Measurements from ENCODE around the gene ST6GALNAC3. TPM values are rescaled to one million over a fixed set of nuclear protein-coding genes. Genes with fewer than 3 reads are reported as not detected.
"Not testable (repeated sequence)": the region's sequence is repeated elsewhere in the genome, so short reads cannot be mapped to it uniquely, and the experiment has no call there.

Gene ST6GALNAC3
- total RNA-seq, 2 experiments from 2014 or later = 3.0 to 3.5 TPM

DNA sequence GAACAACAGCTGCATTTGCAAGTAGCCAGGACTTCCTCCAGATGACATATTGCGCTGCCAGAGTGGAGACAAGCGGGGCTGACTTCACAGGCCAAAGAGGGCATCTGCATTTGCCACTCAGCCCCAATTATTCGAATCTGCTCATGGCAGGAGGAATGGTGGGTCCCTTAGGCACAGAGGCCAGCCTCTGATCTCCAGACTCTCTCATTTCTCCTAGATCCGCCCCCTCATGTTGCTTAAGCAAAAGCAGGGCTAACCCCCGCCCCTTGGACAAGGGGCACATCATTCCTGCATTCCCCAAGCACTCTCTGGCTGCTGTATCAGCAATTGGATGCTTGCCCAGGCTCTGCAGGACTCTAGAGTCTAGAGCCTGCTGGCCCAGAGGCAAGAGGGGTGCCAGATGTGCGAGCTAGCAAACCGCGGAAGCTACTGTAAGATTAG is 262.4 kb downstream of the ST6GALNAC3 start:
- Mint-ChIP-seq H3K9me3 (peaks cover 3% of the 10 kb centered on the region), H3K4me1 (no peaks in the 10 kb centered on the region), H3K27ac (no peak overlapping the region), H3K36me3 (peaks cover 3% of the 10 kb centered on the region), H3K4me3 (no peak overlapping the region), H3K27me3 (no peaks in the 10 kb centered on the region)
- no peak for DNase-seq

DNA sequence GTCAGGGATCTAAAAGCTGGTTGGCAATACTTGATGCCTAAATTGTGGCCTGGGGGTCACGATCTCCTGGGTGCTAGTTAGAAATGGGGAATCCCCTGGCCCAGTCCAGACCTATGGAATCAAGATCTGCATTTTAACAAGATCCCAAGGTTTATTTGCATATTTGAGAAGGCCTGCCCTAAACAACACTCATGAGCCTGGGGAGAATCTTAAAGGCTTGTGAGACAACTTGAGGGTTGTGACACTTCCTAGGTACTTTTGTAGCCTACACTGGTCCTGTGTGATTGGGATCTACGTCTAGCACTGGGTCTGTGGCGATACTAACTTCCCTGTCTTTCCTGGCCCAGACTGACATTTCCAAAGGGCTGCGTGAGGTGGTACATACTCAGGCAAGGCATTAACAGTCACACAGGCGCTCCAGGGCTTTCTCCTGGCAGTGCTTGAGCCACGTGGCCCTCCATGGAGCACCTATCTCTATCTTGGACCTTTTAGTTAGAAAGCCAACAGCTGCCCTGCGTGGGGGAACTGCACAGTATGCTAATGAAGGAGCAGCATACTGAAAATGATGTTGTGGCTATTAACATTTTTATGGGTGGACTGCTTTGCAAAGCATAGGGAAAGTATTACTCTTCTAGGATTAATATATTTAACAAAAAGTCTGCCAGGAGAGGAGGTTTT is 263.1 kb downstream of the ST6GALNAC3 start:
- no peak overlapping the region for H3K27ac Mint-ChIP-seq
- no peaks in the 10 kb centered on the region for H3K4me1 Mint-ChIP-seq
- H3K4me3 Mint-ChIP-seq = no peak overlapping the region
- H3K27me3 Mint-ChIP-seq = no peaks in the 10 kb centered on the region
- peaks cover 4% of the 10 kb centered on the region for H3K9me3 Mint-ChIP-seq
- peaks cover 6% of the 10 kb centered on the region for H3K36me3 Mint-ChIP-seq
- no peak for DNase-seq

DNA sequence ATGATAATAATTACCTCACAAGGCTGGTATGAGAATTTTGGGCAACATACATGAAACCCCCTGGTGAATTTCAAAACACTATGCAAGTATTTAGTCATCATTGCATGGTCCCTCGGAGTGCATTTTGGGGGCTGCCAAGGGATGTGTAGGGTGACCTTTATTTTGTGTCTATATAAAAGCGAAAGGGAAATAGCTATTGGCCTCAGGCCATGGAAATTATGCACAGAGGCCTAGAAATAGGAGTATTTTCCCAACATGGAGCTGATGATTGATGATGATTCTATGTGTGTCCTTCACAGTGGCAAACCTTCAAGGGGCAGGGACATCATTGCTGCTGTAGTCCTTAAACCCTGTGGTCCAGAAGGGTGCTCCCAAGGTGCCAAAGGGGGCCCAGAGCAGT is 265.5 kb downstream of the ST6GALNAC3 start:
- Mint-ChIP-seq H3K36me3 (peaks cover 6% of the 10 kb centered on the region), H3K4me1 (peaks cover 5% of the 10 kb centered on the region), H3K27ac (no peak overlapping the region), H3K4me3 (no peak overlapping the region), H3K9me3 (peaks cover 4% of the 10 kb centered on the region), H3K27me3 (no peaks in the 10 kb centered on the region)
- DNase-seq = no peak

DNA sequence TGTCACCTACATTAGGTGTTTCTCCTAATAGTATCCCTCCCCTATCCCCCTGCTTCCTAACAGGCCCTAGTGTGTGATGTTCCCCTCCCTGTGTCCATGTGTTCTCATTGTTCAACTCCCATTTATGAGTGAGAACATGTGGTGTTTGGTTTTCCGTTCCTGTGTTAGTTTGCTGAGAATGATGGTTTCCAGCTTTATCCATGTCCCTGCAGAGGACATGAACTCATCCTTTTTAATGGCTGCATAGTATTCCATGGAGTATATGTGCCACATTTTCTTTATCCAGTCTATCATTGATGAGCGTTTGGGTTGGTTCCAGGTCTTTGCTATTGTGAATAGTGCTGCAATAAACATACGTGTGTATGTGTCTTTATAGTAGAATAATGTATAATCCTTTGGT is 267.3 kb downstream of the ST6GALNAC3 start:
- not testable (repeated sequence) for H3K4me1 Mint-ChIP-seq, H3K27me3 Mint-ChIP-seq, H3K27ac Mint-ChIP-seq, H3K36me3 Mint-ChIP-seq, H3K4me3 Mint-ChIP-seq, H3K9me3 Mint-ChIP-seq, DNase-seq

DNA sequence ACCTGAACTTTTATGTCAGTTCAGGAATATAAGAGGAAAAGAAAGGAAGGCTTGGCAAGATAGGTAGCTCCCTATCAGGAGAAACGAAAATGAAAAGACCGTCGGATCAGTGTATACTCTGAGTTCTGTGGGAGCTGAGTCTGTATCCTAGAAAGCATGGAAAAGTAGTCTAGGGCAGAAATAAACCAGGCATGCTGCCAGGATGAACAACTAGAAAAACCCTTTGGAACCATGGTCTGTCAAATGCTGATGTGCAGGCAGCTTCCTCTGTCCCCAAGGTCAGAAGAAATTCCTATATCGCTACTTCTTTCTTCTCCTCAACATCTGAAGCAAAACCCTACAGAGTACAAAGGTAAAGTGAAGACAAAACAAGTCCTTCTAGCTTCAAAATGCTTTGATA is 268.8 kb downstream of the ST6GALNAC3 start:
- Mint-ChIP-seq H3K36me3 (peaks cover 8% of the 10 kb centered on the region), H3K9me3 (peaks cover 4% of the 10 kb centered on the region), H3K27ac (no peak overlapping the region), H3K27me3 (no peaks in the 10 kb centered on the region), H3K4me3 (no peak overlapping the region), H3K4me1 (peaks cover 5% of the 10 kb centered on the region)
- DNase-seq = no peak

DNA sequence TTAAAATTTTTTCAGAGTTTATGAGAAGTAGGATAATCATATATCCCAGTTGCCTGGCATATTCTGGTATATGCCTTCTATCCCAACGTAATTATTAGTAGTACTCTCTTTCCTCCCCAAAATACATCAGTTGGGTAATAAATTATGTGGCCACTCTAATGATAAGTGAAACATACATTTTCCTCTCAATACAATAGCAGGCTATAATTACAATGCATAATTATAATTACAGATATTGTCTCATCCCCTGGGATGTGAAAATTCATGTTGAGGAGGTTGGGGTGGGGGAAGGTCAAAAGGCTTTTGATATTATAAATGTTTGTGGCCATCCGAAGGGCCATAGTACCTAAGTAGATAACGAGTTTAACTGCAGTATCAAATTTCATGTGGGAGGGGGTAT is 277.1 kb downstream of the ST6GALNAC3 start:
- DNase-seq = no peak
- no peaks in the 10 kb centered on the region for H3K9me3 Mint-ChIP-seq
- no peak overlapping the region for H3K4me3 Mint-ChIP-seq
- no peaks in the 10 kb centered on the region for H3K27me3 Mint-ChIP-seq
- no peak overlapping the region for H3K27ac Mint-ChIP-seq
- no peaks in the 10 kb centered on the region for H3K4me1 Mint-ChIP-seq
- no peaks in the 10 kb centered on the region for H3K36me3 Mint-ChIP-seq

DNA sequence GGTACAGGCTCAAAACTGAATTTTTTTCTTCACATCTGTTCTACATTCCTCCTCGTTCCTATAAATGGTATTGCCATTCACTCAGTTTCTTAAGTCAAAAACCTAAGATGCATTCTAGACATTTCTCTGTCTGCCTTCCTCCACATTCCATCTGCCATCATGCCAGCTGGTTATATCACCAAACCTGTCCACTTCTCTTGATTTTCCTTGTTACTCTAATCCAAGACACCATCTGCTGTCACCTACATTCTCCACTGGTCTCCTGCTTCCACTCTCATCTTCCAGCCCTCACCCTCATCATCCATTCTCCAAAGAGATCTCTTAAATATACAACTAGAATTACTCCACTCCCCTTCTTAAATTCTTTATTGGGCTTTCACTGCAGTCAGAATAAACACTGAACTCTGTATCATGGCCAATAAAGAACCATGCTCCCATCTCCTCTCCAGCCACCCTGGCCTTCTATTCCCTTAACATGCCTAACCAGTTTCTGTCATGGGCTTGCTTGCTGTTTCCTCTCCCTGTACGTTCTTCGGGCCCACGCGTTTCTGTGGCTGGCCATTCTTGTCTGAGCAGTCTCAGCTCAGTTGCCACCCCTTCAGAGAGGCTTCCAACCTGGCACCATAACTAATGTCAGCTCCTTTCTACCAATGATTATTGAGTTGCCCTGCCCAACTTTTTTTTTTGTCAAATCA is 278.3 kb downstream of the ST6GALNAC3 start:
- no peak for DNase-seq
- no peaks in the 10 kb centered on the region for H3K36me3 Mint-ChIP-seq
- H3K4me3 Mint-ChIP-seq = no peak overlapping the region
- no peaks in the 10 kb centered on the region for H3K9me3 Mint-ChIP-seq
- no peak overlapping the region for H3K27ac Mint-ChIP-seq
- H3K27me3 Mint-ChIP-seq = no peaks in the 10 kb centered on the region
- H3K4me1 Mint-ChIP-seq = no peaks in the 10 kb centered on the region

DNA sequence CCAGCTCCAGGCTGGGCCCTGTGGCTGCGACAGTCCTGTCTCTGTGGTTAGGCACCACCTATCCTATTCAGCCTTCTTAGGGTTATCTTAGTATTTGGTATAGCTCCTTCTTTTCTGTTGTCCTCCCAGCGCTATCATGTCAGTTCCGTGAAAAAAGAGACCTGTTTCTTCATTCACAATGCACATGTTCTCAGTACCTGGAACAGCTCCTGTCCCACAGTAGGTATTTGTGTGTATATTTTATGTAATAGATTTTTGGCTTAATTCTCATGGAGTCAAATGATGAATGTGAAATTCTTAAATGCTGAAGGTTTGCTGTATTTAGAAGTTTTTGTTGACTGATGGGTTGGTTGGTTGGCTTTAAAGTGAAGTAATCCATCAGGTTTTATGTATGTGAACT is 279.7 kb downstream of the ST6GALNAC3 start:
- no peak overlapping the region for H3K4me3 Mint-ChIP-seq
- DNase-seq = no peak
- H3K27ac Mint-ChIP-seq = no peak overlapping the region
- H3K36me3 Mint-ChIP-seq = no peaks in the 10 kb centered on the region
- no peaks in the 10 kb centered on the region for H3K9me3 Mint-ChIP-seq
- no peaks in the 10 kb centered on the region for H3K4me1 Mint-ChIP-seq
- H3K27me3 Mint-ChIP-seq = no peaks in the 10 kb centered on the region

DNA sequence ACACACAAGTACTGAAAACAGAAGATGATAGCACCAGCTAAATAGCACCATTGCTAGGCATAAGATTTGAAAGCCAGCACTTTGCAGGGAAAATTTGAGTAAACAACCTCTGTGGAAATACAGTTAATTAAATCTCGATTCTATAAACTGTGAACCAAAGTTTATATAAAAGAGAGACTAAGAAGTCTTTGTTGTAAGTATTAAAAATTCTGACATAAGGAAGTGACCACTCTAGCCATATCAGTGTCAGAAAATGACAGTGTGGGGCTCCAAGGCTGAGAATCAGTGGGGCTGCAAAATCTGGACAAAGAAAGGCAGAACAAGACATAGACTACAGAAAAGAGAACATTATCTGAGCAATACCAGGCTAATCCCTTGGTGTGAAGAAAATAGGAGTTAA is 292.2 kb downstream of the ST6GALNAC3 start:
- Mint-ChIP-seq H3K27me3 (no peaks in the 10 kb centered on the region), H3K4me3 (no peak overlapping the region), H3K9me3 (no peaks in the 10 kb centered on the region), H3K27ac (no peak overlapping the region), H3K4me1 (no peaks in the 10 kb centered on the region), H3K36me3 (no peaks in the 10 kb centered on the region)
- DNase-seq = no peak

DNA sequence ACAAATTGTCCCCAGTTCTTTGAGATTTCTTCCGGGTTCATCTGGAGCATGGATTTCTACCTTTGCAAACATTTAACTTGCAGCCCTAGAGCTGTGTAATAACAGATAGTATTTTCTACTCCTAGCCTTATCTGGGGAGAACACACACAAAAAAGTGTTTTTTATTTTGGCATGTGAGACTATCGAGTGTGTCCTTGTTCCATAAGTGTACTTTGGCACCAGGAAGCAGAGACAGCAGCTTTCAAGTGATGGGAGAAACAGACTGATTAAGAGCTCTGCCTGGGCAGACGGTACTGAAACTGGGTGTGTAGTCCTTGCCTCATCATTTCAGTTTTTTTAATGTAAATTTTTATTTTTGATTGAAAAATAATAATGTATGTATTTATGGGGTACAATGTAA is 297.4 kb downstream of the ST6GALNAC3 start:
- DNase-seq = no peak
- no peaks in the 10 kb centered on the region for H3K27me3 Mint-ChIP-seq
- H3K36me3 Mint-ChIP-seq = no peaks in the 10 kb centered on the region
- H3K9me3 Mint-ChIP-seq = no peaks in the 10 kb centered on the region
- H3K27ac Mint-ChIP-seq = no peak overlapping the region
- no peaks in the 10 kb centered on the region for H3K4me1 Mint-ChIP-seq
- no peak overlapping the region for H3K4me3 Mint-ChIP-seq

DNA sequence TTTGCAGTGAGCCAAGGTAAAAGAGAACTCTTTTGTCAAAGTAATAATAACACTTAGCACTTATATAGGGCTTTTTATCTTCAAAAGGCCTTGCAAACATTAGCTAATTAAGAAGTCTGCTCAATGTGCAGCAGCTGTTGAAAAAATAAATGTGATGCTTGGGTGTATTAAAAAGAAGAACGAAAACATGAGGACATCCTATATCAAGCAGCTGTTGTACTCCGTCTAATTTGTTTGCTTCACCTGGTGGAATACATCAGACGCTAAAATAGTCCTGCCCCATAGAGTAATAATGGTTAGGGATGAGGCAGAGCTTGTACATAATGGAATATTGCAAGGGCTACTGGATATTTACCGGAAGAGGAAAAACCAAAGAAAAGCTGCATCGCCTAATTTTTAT is 299.5 kb downstream of the ST6GALNAC3 start:
- Mint-ChIP-seq H3K4me3 (no peak overlapping the region), H3K4me1 (no peaks in the 10 kb centered on the region), H3K27ac (no peak overlapping the region), H3K9me3 (peaks cover 1% of the 10 kb centered on the region), H3K27me3 (no peaks in the 10 kb centered on the region), H3K36me3 (no peaks in the 10 kb centered on the region)
- DNase-seq = no peak

DNA sequence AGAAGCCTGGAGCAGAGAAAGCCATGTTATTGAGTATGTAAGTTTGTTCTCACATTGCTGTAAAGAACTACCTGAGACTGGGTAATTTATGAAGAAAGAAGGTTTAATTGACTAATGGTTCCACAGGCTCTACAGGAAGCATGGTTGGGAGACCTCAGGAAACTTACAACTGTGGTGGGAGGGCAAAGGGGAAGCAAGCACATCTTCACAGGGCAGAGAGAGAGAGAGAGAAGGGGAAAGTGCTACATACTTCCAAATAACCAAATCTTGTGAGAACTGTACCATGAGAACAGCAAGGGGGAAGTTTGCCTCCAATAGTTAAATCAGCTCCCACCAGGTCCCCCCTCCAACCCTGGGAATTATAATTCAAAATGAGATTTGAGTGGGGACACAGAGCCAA is 302.7 kb downstream of the ST6GALNAC3 start:
- no peak for DNase-seq
- H3K27me3 Mint-ChIP-seq = no peaks in the 10 kb centered on the region
- no peak overlapping the region for H3K27ac Mint-ChIP-seq
- peaks cover 1% of the 10 kb centered on the region for H3K9me3 Mint-ChIP-seq
- no peaks in the 10 kb centered on the region for H3K36me3 Mint-ChIP-seq
- no peak overlapping the region for H3K4me3 Mint-ChIP-seq
- no peaks in the 10 kb centered on the region for H3K4me1 Mint-ChIP-seq

DNA sequence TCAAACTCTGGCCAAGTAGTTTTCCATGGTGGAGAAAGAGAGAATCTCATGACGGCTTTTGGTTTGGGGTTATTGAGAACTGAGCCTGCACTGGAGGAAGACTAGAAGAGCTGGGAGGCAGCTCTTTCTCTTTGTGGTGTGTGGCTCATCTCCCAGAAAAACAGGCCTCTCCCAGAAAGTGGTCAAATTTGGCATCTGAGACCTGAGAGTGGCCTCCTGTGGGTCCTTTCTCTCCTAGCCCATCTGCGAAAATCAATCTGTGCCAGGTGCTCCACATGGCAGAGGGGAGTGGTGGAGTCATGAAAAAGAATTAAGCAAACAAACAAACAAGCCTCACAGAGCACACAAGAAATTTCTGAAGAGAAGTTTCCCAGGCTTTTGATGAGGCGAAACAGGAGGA is 305.0 kb downstream of the ST6GALNAC3 start:
- Mint-ChIP-seq H3K9me3 (peaks cover 1% of the 10 kb centered on the region), H3K27ac (no peak overlapping the region), H3K4me1 (no peaks in the 10 kb centered on the region), H3K4me3 (no peak overlapping the region), H3K27me3 (no peaks in the 10 kb centered on the region), H3K36me3 (no peaks in the 10 kb centered on the region)
- DNase-seq = no peak

DNA sequence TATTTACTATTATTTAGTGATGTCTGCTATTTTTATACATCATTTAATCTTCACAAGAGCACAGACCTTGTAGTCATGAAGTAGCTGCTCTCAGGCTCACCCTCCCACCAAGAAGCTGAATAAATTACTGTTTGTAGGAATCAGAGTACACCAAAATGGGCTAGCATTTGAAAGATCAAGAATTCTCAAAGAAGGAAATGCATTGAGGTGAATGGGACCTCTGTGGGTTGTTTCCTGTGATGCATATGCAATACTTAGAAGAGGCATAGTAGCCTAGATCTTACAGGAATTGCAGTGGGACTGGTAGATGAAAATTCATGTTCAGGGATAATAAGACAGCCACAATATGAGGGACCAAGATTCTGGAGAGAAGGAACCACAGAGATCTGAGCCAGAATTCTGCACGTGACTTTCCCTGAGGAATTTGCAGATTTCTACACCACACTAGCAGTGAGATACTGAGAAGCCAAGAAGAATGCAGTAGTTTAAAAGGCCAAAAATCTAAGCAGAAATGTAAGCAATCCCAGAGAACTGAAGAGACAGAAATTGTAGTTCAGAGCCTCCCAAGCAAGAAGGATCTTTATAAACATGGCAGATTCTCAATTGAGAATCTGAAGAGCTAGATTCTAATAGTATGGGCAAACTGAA is 307.0 kb downstream of the ST6GALNAC3 start:
- Mint-ChIP-seq H3K27ac (no peak overlapping the region), H3K36me3 (no peaks in the 10 kb centered on the region), H3K4me3 (no peak overlapping the region), H3K27me3 (no peaks in the 10 kb centered on the region), H3K9me3 (peaks cover 1% of the 10 kb centered on the region), H3K4me1 (no peaks in the 10 kb centered on the region)
- no peak for DNase-seq

DNA sequence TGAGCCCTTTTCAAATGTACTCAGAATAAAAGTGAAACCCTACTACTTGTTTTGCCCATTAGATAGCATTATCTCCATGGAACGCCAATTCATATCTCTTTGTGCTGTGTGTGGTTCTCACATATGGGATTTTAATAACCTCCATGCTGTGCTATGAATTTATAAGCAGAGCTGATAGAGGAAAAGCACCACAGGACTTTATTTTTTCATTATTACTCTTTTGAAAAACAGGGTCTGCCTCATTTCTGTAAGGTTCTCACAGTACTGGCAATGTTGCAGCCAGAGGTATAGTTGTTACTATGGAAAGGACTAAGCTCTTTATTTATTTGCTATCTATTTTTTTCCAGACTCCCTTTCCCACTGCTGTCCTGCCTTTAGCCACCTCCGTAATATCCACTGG is 313.7 kb downstream of the ST6GALNAC3 start:
- Mint-ChIP-seq H3K27me3 (no peaks in the 10 kb centered on the region), H3K27ac (no peak overlapping the region)

DNA sequence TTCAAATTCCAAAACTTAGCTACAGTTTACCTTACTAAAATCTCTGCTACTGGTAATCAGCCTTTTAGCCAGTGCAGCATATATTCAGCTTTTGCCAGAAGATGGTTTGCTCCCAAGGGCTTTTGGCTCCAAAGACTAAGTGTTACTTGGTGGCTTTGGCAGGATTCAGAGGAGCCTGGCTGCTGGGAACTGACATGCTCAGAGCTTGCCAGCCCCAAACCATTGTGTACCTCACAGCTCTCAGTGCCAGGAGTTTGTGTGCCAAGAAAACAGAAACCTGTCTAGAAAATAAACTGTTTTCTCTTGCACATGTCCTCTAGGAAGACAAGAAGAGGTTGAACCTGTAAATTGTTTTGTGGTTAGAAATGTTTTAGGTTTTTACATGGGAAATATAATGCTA is 315.9 kb downstream of the ST6GALNAC3 start:
- Mint-ChIP-seq H3K4me3 (no peak overlapping the region), H3K4me1 (no peaks in the 10 kb centered on the region), H3K36me3 (no peaks in the 10 kb centered on the region), H3K27me3 (no peaks in the 10 kb centered on the region), H3K27ac (no peak overlapping the region), H3K9me3 (no peaks in the 10 kb centered on the region)
- DNase-seq = no peak

More for the DNA sequence above, 313.7 kb downstream of the ST6GALNAC3 start:
- DNase-seq = no peak
- no peaks in the 10 kb centered on the region for H3K4me1 Mint-ChIP-seq
- H3K4me3 Mint-ChIP-seq = no peak overlapping the region
- no peaks in the 10 kb centered on the region for H3K36me3 Mint-ChIP-seq
- H3K9me3 Mint-ChIP-seq = no peaks in the 10 kb centered on the region
